ES-I3 (cell line): ENCODE results near the gene F7.

Experiments
- H3K36me3 ChIP-seq: 2 replicates; pipeline ENCODE4 v1.6.1; 2013; ENCODE audit warnings: mild to moderate bottlenecking, low read length, control low read depth, moderate library complexity; ENCODE audit not compliant: insufficient read depth
- H3K4me1 ChIP-seq: 2 replicates; pipeline ENCODE4 v1.6.1; 2013; ENCODE audit warnings: mild to moderate bottlenecking, control low read depth, low read length; ENCODE audit not compliant: insufficient read depth
- H3K9ac ChIP-seq: 2 replicates; pipeline ENCODE4 v1.6.1; 2013; ENCODE audit warnings: low read depth, mild to moderate bottlenecking, low read length, moderate library complexity
- H3K9me3 ChIP-seq: 2 replicates; pipeline ENCODE4 v1.6.1; 2013; ENCODE audit warnings: mild to moderate bottlenecking, low read length, moderate library complexity; ENCODE audit not compliant: control insufficient read depth, insufficient read depth

F7 gene

DNA sequence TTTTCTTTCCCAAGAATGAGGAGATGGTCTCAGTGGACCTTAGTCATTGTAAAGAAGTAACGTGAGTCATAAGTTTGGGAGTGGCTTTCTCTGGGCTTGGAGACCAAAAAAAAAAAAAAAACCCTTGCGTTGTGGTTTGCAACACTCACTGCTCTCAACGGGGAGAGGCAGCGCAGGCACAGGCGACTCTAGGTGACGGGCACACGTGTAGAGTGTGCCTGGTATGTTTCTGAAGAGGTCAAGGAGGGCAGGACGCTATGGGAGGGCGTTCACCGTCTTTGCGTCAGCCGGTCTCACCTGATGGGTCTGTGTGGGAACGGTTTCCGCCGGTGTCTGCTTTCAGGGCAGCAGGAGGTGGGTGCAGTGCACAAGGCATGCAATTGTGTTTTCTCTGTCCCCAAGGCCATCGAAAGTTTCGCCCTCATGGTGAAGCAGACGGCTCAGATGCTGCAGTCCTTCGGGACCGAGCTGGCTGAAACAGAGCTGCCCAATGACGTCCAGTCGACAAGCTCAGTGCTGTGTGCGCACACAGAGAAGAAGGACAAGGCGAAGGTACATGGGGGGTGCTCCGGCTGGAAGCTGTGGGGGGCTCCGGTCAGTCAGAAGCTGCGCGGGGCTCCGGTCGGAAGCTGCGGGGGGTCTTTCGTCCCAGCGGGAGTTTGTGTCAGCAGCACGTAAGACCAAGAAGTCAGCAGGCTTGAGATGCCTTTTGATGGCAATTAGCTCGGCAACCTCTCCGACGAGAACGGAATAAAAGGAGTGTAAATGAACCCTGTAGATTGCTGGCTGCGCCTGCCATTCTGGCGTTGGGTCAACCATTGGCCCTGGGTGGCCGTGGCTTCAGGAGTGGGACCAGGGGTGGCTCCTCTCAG is 40.8 kb upstream of the F7 start:
- H3K36me3 ChIP-seq, result no peaks in the 10 kb centered on the region
- H3K4me1 ChIP-seq, result no peaks in the 10 kb centered on the region; the same call in 1 of the 2 replicates
- no peak overlapping the region for H3K9ac ChIP-seq
- H3K9me3 ChIP-seq, result no peaks in the 10 kb centered on the region

DNA sequence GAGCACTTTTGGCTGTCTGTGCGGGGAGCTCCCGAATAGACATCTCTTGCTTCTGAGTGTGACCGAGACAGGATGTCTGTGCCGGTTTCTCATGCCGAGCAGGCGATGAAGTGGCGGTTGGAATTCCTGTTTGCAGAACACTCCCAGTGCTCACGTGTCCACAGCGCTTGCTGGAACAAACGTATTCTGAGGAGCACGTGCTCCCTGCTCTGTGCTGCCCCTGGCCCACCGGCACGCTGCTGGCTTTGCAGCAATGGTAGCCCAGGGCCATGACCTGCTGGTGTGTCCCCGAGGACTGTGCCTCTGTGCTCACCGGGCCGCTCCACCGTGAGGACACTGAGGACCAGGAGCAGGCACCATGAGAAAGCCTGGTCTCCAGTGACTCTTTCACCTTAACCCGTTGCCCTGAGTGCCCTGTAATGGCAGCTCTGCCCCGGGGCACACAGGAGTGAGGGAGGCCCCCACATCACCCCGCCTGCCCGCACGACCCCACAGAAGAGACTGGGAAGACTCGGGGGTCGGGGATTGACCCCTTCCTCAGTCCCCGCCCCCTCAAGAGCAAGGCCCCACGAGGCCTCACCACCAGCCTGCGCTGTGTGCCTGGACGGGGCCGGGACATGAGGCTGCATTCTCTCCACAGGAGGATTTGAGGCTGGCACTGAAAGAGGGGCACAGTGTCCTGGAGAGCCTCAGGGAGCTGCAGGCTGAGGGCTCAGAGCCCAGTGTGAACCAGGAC is 40.0 kb upstream of the F7 start:
- no peaks in the 10 kb centered on the region; the same call in 1 of the 2 replicates for H3K4me1 ChIP-seq
- no peak overlapping the region for H3K9ac ChIP-seq
- H3K36me3 ChIP-seq, result no peaks in the 10 kb centered on the region
- no peaks in the 10 kb centered on the region for H3K9me3 ChIP-seq

DNA sequence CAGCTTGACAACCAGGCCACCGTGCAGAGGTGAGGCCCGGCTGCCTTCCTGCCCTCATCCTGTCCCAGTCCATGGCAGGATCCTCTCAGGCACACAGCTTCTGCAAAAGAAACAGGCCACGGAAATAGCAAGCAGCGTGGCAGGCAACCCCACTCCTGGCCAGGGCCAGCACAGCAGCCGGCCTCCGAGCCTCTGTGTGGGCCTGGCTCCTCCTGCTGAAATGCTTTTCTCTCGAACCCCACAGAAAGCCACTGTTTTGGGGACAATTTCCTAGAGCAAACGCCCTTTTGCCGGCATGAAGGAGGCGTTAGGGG is 39.5 kb upstream of the F7 start:
- Histone ChIP-seq H3K36me3 (no peaks in the 10 kb centered on the region), H3K4me1 (no peaks in the 10 kb centered on the region; the same call in 1 of the 2 replicates), H3K9me3 (no peaks in the 10 kb centered on the region), H3K9ac (no peak overlapping the region)

DNA sequence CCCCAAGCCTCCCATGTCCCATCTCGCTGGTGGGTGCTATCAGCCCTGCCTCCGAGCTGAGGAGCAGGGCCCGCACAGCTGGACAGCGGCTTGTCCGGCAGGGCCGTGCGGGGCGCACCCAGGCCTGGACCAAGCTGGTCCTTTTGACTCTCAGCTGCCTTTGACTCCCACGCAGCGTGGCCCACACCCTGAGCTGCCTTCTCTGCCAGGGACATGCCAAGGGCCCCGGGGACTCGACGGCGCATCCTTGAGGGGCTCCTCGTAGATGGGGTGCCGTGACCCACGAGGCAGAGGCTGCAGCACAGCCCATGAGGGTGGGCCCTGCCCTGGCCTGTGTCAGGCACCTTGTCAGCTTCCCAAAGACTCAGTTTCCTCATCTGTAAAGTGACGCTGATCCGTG is 38.8 kb upstream of the F7 start:
- no peak overlapping the region for H3K9ac ChIP-seq
- H3K36me3 ChIP-seq, result no peaks in the 10 kb centered on the region
- no peaks in the 10 kb centered on the region; the same call in 1 of the 2 replicates for H3K4me1 ChIP-seq
- H3K9me3 ChIP-seq, result no peaks in the 10 kb centered on the region; the same call in 1 of the 2 replicates

DNA sequence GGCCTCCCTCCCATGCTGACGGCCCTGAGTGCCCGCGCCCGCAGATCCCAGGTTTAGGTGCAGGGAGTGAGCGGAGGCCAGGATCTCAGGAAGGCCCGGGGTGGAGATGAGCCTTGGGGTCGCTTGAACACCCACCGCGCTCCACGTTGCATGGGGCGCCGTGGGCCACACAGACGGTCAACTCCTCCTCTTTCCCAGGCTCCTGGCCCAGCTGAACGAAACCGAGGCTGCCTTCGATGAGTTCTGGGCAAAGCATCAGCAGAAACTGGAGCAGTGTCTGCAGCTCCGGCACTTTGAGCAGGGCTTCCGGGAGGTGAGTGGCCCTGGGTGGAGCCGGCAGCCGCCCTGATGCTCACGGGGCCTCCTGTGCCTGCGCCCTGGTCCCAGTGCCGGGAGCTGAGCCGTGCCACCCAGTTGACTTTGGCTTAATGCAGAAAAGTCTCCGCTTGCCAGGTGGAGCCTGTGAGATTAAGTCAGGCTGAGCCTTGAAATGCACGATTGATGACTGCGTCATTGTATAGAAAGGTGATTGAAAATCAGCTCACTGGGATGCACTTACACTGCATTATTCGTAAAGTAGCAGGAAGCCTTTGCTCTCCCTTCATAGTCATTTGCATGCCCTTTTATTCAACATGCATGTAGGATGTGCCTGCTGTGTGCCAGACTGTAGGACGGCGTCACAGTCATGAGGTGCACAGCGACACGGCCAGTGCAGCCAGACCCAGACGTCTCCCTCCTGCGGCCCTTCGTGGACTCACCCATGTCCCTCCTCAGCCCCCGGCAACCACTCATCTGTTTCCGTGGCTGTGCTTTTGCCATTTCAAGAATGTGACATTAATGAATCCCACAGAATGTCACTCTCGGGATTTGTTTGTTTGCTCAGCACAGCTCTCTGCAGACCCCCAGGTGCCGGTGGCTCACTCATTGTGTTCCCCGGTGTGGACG is 35.5 kb upstream of the F7 start:
- Histone ChIP-seq H3K9ac (no peak overlapping the region), H3K9me3 (no peaks in the 10 kb centered on the region; the same call in 1 of the 2 replicates), H3K36me3 (no peaks in the 10 kb centered on the region), H3K4me1 (no peaks in the 10 kb centered on the region; the same call in 1 of the 2 replicates)

DNA sequence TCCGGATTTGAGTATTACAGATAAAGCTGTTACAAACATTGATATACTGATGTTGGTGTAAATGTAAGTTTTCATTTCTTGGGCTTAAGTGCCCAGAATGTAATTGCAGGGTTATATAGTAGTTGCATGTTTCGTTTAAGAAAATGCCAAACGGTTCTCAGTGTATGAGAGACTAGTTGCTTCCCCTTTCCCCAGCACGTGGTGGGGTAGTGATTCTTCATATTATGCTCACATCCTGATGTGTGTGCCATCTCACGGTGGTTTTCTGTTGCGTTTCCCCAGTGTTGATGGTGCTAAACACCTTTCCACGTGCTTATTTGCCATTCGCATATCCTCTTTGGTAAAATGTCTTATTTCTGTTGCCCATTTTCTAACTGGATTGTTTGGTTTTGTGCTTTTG is 34.7 kb upstream of the F7 start:
- H3K4me1 ChIP-seq, result no peaks in the 10 kb centered on the region
- H3K9ac ChIP-seq, result no peak overlapping the region
- no peaks in the 10 kb centered on the region for H3K36me3 ChIP-seq
- no peaks in the 10 kb centered on the region; the same call in 1 of the 2 replicates for H3K9me3 ChIP-seq

DNA sequence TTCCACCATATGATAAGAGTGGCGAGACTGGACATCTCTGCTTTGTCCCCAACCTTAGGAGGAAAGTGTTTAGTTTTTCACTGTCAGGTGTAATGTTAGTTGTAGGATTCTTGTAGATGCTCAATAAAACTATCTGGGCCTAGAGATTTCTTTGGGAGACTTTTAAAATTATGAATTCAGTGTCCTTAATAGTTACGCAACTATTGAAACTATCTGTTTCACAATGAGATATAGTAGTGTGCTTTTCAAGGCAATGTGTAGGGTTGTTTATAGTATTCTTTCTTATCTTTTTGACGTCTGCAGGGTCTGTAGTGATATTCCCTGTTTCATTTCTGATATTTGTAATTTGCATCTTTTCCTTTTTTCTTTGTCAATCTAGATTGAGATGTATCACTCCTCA is 33.2 kb upstream of the F7 start:
- Histone ChIP-seq H3K4me1 (no peaks in the 10 kb centered on the region), H3K36me3 (no peaks in the 10 kb centered on the region), H3K9ac (no peak overlapping the region), H3K9me3 (no peaks in the 10 kb centered on the region; the same call in 1 of the 2 replicates)

DNA sequence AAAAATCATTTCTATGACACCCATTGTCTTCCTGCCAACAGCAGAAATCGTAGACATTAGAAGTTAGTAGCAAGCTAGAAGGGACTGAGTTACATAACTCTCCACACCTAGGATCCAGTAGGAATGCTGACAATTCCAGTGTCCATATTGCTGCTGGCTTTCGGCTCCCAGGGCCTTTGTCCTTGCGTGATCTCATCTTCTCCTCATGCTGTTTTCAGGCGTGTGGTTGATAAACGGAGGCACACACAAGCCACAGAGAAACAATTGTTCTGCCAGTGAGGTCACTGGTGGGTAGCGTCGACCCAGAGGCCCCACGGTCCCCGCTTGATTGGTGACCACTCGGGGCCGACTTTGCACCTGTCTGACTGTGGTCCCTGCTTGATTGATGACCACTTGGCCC is 31.6 kb upstream of the F7 start:
- Histone ChIP-seq H3K4me1 (no peaks in the 10 kb centered on the region), H3K9me3 (no peaks in the 10 kb centered on the region; the same call in 1 of the 2 replicates), H3K36me3 (no peaks in the 10 kb centered on the region), H3K9ac (no peak overlapping the region)

DNA sequence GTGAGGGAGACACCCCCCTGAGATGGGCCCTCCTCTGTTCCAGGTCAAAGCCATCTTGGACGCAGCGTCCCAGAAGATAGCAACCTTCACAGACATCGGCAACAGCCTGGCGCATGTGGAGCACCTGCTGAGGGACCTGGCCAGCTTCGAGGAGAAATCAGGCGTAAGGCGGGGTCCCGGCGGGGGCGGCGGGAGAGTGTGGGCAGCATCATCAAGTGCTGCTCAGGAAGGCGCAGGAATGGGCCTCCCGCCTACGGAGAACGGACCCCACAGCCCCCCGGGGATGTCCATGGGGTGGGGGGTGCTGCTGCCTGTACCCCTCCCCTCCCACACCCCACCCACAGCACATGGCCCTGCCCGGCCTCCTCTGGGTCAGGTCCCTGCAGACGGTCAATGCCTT is 31.2 kb upstream of the F7 start:
- Histone ChIP-seq H3K9ac (no peak overlapping the region), H3K9me3 (no peaks in the 10 kb centered on the region; the same call in 1 of the 2 replicates), H3K36me3 (no peaks in the 10 kb centered on the region), H3K4me1 (no peaks in the 10 kb centered on the region)

DNA sequence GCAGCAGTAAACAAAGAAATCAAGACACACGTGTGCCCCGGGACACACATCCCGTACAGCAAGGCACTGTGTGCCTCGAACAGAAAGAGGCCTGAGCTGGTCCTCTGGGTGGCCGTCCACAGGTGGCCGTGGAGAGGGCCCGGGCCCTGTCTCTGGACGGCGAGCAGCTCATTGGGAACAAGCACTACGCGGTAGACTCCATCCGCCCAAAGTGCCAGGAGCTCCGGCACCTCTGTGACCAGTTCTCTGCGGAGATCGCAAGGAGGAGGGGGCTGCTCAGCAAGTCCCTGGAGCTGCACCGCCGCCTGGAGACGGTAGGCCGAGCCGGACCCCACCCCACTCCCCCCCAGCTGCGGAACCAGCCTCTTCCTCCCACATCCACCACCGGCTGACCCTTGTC is 30.7 kb upstream of the F7 start:
- H3K36me3 ChIP-seq, result no peaks in the 10 kb centered on the region
- no peaks in the 10 kb centered on the region; the same call in 1 of the 2 replicates for H3K9me3 ChIP-seq
- no peak overlapping the region for H3K9ac ChIP-seq
- no peaks in the 10 kb centered on the region for H3K4me1 ChIP-seq

DNA sequence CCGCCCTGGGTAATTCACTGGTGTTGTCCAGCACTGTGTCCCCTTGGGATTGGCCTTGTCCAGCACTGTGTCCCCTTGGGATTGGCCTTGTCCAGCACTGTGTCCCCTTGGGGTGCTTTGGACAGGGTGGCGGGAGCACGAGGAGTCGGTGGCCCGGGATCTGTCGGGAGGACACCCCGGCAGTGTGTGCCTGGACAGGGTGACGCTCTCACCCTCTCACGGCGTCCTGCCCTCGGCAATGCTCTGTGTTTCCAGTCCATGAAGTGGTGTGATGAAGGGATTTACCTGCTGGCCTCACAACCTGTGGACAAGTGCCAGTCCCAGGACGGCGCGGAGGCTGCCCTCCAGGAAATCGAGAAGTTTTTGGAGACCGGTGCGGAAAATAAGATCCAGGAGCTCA is 29.9 kb upstream of the F7 start:
- Histone ChIP-seq H3K36me3 (no peaks in the 10 kb centered on the region), H3K9ac (no peak overlapping the region), H3K4me1 (no peaks in the 10 kb centered on the region), H3K9me3 (no peaks in the 10 kb centered on the region; the same call in 1 of the 2 replicates)

DNA sequence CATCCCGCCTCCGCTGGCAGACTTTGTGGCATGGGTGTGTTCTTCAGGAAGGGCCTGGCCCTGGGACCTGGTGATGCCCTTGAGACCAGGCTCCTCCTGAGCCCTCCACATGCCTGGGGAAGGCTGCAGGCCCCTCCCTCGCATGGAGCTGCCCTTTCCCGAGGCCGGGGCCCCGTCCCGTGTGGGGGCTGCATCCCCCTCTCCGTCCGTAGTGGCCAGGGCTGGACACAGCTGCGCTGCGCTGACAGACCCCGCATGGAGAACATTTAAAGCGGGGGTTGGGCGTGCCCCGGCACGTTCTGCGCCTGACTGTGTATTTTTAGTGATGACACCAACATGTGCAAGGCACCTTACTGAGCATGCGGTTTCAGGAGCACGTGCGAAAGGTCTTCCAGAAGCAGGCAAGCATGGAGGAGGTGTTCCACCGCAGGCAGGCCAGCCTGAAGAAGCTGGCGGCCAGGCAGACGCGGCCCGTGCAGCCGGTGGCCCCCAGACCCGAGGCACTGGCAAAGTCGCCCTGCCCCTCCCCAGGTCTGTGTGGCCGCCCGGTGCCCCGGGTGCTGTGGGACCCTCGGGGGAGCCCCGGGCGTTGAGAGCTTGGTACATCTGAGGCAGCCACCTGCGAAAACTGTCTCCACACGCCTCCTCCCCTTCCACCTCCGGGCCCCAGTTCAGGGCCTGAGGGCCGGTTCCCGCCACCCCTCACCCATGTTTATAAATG is 28.8 kb upstream of the F7 start:
- H3K36me3 ChIP-seq, result no peaks in the 10 kb centered on the region
- H3K9me3 ChIP-seq, result no peaks in the 10 kb centered on the region
- H3K4me1 ChIP-seq, result no peaks in the 10 kb centered on the region
- no peak overlapping the region for H3K9ac ChIP-seq

DNA sequence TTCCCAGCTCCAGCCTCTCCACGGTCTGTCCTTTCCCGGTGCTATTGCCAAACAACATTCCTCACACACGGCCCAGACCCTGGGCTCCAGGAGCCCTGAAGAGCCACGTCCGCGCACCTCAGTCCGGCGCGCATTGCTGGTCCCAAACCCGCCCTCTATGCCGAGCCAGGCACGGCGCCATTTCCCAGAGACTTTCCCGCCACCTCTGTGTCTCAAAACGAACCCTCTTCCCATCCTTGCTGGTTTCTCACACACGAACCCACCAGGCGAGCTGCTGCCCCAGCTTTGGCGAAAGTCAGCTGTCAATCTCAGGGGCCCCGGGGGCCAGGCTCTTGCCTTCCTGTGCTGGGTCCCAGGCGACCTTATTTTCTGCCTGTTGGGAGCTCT is 28.0 kb upstream of the F7 start:
- Histone ChIP-seq H3K36me3 (no peaks in the 10 kb centered on the region), H3K9ac (no peak overlapping the region), H3K4me1 (no peaks in the 10 kb centered on the region), H3K9me3 (no peaks in the 10 kb centered on the region)
